ENCODE data around the gene AKT3.

AKT3 gene

DNA sequence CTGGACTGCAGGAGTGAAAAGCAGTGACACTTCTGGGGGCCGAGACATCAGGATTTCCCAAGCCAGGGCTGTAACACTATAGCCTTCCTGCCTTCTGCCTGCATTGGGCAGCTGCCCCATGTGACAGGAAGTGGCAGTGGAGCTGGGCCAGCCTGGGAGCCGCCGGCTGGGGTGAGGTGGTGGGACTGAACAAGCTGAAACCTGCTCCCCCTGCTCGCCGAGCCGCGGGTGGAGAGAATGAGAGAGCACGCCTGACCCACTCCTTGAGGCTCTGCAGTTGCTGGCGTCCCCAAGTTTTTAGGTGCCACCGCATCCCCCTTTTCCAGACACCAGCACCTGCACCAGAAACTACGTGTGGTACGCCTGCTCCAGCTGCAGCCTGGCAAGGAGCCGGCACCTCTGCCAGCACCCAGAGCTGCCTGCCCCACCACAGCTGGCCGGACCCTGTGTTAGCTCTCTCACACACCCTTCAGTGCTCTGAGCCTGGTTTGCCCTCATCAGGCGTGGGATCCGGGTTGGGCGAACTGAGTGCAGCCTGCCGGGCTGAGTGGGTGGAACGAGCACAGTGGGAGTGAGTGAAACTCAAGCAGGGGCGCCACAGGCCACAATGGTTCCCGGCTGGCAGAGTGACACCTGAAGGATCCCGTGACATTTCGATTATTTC is 119.4 kb downstream of the AKT3 start:
- DNase-seq: no peak

GRCh38 chr1:243729956-243730355 is 120.1 kb downstream of the AKT3 start:
- no peak for DNase-seq

DNA sequence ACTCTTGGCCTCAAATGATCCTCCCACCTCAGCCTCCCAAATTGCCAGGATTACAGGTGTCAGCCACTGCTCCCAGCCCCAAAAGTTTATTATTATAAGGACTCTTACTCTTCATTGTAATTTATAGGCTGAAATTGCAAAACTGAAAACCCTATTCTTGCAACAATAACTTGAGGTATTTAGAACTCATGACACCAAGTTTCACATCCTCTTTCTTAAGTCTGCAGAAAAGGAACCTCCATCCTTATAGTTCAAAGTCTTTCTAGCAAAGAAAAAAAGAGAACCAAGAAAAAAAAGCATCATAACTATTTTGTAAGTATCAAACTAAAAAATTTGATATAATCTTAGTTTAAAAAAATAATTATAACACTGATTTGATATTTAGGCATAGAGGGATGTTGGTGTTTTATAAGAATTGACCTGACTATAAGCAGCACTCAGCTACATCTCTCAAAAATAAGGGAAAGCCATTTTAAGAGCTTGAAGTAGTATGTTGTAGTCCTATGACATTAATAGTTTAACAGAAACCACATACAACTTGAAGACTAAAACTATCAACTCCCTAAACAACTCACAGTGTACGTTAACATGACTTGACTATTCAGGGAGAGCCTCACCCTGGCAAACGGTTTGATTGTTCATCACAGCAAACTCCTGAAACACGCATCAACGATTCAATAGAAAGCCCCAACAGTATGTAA is 122.4 kb downstream of the AKT3 start:
- no peak for DNase-seq

GRCh38 chr1:243726806-243727502 is 123.1 kb downstream of the AKT3 start:
- no peak for DNase-seq

DNA sequence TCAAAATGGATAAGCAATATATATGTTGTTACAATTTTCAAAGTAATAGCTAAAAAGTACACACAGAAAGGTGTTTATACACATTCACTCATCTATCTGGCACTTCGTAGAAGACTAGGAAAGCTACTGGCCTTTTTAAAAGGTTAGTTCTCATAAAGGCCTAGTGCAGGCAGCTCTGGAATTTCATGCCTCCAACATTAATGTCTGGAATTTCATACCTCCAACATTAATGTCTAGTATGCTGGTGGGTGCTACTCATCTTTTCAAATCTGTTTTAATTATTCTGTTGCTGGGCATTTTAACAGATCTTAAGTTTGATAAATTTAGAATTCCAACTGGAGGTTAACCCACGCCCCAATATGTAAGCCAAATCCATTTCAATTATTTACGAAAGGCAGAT is 124.2 kb downstream of the AKT3 start:
- no peak for DNase-seq

DNA sequence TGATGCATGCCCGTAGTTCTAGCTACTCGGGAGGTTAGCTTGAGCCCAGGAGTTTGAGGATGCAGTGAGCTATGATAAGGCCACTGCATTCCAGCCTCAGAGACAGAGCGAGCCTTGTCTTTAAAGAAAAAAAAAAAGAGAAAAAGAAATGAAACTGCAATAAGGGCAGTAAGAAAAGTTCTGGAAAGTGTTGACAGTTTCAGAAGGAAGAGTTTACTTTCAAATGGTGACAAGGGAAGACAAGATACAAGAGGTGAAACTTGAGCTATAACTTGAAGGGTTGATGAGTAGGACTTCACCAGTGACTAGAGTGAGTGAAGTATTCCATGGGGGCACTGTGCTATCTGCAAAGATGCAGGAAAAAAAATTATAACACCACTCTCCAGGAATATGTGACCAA is 125.0 kb downstream of the AKT3 start:
- DNase-seq: no peak

GRCh38 chr1:243723458-243724043 is 126.5 kb downstream of the AKT3 start:
- DNase-seq: no peak

DNA sequence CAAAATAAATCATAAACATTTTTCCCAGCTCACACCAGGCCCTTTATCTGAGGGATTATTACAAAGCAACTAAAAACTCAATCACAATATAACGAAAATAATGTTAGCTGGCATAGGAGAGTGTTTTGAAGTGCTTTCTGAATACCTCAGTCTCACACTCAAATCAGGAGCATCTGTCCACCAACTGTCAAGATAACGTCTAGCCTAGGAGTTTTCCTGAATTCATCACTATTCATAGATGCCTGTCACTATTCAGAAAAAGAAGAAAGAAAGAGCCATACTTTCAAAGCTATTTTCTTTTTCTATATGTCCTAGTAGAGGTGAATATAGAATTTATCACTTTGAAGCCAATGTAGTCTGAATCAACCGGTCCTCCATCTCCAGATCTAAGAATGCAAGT is 127.0 kb downstream of the AKT3 start:
- DNase-seq: no peak

GRCh38 chr1:243719476-243719875 is 130.6 kb downstream of the AKT3 start:
- DNase-seq: no peak

GRCh38 chr1:243718893-243719292 is 131.2 kb downstream of the AKT3 start:
- no peak for DNase-seq

DNA sequence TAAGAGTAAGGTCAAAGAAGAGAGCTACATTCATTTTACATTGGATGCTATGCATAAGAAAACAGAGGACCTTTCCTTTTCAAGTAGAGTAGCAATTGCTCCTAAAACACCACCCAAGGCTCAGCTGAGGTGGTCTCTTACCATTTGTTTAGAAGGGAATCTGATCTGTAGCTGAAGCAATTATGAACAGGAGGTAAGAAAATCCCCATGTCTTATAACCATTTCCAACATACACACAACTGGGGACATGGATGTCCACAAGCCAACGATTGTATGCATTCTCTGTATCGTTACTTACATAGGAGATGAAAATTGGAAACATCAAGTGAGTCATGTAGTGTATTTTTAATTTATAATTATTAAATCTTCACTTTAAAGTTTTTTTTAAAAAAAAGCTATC is 132.0 kb downstream of the AKT3 start:
- DNase-seq: no peak

DNA sequence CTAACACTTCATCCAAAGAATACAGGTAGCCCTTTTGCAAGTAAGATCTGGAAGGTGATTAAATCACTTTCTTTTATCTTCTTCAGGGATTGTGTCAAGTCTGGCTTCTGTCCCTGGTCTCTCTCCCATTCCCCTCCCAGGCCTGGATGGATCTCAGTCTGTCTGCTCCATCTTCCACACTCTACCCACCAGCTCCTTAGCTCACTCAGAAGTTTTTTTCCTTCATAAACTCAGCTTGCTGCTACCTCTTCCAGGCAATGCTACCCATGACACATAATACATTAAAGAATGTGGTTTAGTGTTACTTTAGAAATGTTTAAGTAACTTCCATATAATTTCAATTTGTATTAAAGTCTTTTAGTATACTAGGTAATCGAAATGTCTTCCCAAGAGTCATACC is 133.1 kb downstream of the AKT3 start:
- no peak for DNase-seq

DNA sequence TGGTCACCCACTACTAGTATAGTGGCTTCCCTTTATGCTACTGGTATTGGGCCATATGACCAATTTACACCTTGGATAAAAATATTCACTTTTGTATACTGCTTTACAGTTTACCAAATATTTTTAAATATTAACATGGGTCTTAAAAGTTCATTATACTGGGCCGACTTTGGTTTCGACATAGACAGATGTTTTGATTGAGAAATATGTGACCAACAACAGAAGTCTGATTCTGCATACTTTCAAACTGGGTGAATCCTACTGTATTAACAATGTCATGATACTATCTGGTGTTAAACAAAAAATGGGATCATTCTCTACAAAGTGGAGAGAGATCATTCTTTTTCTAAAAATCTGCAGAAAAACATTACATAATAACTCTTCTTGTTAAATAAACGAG is 134.8 kb downstream of the AKT3 start:
- DNase-seq: no peak

DNA sequence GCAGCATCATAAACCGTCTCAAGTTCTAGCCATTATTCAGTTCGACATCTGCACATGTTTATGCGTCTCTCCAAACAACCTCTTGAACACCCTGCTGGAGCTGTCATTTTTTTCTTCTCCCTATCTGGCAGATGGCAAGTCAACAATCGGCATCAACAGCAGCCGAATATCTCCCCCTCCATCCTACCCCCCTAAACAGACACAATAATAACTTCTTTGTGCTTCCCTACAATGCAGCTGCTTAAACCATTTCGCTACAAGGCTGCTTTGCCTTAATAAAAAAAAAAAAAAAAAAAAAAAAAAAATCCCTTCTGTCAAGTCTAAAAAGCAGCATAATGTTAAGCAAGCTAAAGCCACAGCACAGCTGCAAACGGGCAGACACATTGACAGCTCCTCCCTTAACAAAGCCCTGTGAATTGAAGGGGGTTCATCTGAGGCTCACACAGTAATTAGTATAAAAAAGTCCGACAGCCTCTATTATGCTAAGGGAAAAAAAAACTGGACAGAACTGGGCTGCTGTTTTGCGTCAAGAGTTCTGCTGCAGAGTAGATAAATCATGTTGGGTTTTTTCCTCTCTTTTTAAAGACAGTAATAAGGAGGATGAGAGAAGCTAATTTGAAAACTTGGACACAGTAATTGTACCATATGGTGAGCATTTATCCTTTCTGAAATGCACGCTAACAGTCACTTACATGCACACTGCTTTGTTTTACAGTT is 136.4 kb downstream of the AKT3 start:
- DNase-seq: peak; percentile 92

DNA sequence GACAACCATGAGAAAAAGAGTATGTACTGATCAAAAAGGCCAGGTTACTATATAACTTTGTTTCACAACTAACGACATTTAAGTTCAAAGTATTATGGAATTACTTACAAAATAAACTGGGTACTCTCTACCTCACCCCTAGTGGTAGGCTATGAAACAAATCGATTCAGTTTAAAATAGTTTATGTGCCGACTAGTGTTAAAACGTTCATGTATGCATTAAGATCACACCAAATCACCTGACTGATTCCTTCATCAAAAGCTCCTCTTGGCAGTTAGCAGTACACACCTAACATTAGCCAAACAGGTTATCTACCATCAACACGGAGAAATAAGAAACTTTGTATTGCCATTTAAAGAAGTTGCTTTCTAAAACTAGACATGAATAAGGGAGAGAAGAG is 137.1 kb downstream of the AKT3 start:
- DNase-seq: no peak

DNA sequence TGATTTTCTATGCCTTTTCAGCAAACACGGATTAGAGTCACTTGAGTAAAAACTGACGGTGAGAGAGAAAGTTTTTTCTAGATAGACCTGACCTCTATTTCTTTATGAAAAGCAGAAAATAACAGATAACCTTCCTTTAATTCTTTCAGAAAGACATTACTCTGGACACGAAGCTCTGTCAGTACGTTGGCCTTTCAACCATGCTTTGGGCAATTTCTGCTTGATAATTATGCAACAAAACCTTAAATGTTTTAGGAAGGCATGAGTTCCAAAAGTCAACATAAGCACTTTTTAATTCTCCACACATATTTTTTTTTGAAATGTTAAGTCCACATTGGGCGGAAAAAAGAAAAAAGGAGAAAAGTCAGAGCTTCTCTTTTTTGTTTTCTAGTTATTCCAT is 137.8 kb downstream of the AKT3 start:
- DNase-seq: no peak

GRCh38 chr1:243710467-243710866 is 139.6 kb downstream of the AKT3 start:
- no peak for DNase-seq

GRCh38 chr1:243708210-243708609 is 141.8 kb downstream of the AKT3 start:
- DNase-seq: no peak

DNA sequence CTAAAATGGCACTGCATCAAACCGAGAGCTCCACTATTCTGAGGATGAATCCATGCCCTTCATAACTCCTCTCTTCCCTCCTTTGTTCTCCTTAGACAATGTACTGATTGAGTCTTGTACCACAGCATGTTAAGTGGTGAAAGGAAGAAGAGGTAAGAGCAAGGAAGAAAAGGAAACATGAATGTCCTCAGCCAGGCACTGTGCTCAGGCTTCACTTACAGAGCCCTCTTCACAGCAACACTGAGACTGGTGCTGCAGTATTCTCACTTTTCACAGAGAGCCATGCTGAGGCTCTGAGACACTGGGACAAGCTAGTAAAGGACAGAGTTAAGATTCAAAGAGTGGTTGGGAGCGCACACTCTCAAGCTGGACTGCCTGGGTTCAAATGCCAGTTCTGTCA is 143.5 kb downstream of the AKT3 start:
- DNase-seq: no peak

GRCh38 chr1:243705585-243705984 is 144.5 kb downstream of the AKT3 start:
- no peak for DNase-seq

- DNase-seq: no peak
Observed at GRCh38 chr1:243701872-243702271, 148.2 kb downstream of the AKT3 start.

DNA sequence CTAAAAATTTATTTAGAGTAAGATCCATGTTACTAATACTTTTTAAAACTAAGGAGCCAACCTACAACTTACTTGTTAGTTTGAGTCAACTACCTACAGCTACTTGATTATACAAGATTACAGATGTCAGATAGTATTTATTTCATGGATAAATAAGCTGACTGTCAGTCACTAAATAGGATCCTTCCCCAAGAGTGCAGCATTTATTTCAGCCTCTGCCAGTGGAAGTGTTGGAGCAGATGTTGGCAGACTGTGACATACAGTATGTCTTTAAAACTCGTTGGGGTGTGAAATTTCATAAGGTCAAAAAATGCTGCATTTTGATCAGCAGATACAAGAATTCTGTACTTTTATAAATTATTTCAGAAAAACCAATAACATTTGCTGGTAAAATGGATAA is 156.2 kb downstream of the AKT3 start:
- peak; percentile 67 for DNase-seq

DNA sequence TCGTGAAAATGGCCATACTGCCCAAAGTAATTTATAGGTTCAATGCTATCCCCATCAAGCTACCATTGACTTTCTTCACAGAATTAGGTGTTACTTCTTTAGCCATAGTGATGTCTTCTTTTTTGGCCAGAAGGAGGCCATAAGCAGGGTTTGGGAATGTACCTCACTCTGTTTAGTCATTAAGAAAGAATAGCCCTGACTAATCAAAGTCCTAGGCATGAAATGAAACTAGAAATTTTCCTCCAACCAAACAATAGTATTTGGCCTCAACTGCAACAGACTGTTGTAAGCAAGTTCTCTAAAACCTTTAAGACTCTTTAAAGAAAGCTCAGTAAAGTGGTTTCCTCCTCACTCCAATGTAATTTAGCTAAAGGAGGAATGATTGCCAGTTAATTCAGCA is 163.9 kb downstream of the AKT3 start:
- no peak for DNase-seq

Data from eye (tissue), 1 donor.